GM23338 (cell line): ENCODE results near the gene ASPG.

ENCODE experiments used
- CTCF ChIP-seq, 2 experiments: fragments of 200-600 bp in 1 of 2; sonication (generic) in 1 of 2; conservative IDR thresholded peaks; 2 replicates each; pipeline versions ENCODE4 v1.5.1 to v1.6.1; 2016 to 2017; ENCODE audit warnings: antibody characterized with exemption in 2 of 2, low read depth in 2 of 2, mild to moderate bottlenecking in 2 of 2, moderate library complexity in 1 of 2
- EZH2 ChIP-seq: fragments of 200-600 bp; sonication (generic); IDR thresholded peaks from one replicate; pipeline ENCODE4 v1.8.0; 2017; ENCODE audit warnings: antibody characterized with exemption, mild to moderate bottlenecking, low read depth; ENCODE audit not compliant: unreplicated experiment
- POLR2AphosphoS5 ChIP-seq: IDR thresholded peaks from 2 replicates; pipeline ENCODE4 v1.6.1; 2016; ENCODE audit warnings: antibody characterized with exemption, low read depth
- REST ChIP-seq: IDR thresholded peaks from one replicate; pipeline ENCODE4 v1.6.1; 2018; ENCODE audit warnings: antibody characterized with exemption; ENCODE audit not compliant: unreplicated experiment

GRCh38 chr14:104151566-104152245 is 66.2 kb downstream of the ASPG start:
- TF ChIP-seq CTCF (conservative IDR thresholded peaks at IDR 0.05; ENCODE audit: low read depth in 2 of 2) (no peak), REST (no peak), POLR2AphosphoS5 (no peak), EZH2 (no peak)
